Stimulated activated CD4-positive, alpha-beta T cell treated with anti-CD3 and anti-CD28 coated beads, TNF-alpha, amount 100 ng/mL, for 4 hours (primary cell): Measurements from ENCODE around the gene TDRD10.
"Not testable (repeated sequence)": the region's sequence is repeated elsewhere in the genome, so short reads cannot be mapped to it uniquely, and the experiment has no call there.

Source experiments
- DNase-seq, 3 experiments: peaks; one replicate each; pipeline ENCODE4 v3.0.0-alpha.2; 2020; ENCODE audit warnings: low read depth in 3 of 3

The TDRD10 gene

DNA sequence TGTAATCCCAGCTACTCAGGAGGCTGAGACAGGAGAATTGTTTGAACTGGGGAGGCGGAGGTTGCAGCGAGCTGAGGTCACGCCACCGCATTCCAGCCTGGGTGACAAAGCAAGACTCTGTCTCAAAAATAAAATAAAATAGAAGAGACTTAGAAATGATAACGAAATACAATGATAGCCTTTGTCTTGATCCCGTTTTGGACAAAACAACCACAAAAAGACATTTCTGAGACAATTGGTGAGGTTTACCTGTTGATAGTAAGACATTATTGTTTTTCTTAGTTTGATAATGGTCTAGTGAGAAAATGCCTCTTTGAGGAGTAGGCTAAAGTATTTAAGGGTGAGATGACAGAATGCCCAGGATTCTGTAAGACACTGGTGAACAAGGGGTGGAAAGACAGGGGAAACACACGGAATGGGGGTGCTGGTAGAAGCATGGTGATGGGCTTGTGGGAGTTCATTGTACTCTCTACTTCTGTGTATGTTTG is 12.1 kb downstream of the TDRD10 start:
- DNase-seq, result no peak

DNA sequence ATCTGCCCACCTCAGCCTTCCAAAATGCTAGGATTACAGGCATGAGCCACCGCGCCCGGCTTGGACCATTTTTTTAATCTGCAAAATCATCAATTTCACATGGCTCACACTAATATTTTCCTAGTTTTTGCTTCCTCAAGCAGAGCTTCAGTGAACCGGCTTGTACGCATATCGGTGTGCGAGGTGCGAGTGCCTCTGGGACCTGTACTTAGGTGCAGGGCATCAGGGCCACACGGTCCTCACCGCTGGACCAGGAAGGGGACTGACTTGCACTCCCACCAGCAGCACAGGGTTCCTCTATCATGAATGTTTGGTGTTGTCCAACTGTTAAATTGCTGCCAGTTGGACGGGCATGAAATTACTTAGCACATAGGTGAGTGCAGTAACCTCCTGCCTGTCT is 15.6 kb downstream of the TDRD10 start:
- DNase-seq, result no peak

DNA sequence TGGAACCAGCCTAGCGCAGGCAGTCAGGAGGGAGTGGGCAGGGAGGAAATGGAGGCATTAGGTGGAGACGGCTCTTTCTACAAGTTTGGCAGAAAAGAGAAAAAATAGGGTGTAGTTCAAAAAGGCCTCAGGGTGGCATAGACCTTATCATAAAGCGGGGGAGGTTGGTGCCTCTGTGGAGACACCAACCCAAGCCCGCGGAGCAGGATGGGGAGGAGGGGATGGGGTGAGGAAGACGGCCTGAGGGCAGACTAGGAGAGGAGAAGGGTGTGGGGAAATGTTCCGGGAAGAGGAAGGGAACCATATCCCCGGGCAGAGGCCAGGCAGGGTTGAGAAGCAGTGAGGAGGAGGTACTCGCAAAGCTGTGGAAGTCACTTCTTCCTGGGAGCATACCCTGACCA is 17.6 kb downstream of the TDRD10 start:
- no peak for DNase-seq

DNA sequence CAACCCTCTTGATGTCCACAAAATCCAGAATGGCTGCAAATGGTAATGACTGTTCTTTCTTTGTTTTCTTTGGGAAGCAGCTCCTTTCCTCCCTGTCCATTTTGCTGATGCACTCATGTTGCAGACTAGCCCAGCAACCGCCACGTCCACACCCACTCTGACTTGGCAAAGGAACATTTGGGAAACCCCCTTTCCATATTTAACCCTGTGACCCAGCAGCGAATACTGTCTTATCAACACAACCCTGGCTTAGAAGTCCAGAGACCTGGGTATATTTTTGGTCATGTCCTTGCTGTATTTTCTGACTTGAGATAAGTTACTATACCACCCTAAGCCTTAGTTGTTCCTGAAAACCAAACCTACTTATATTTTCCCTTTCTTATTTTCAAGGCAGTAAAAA is 18.3 kb downstream of the TDRD10 start:
- no peak for DNase-seq

DNA sequence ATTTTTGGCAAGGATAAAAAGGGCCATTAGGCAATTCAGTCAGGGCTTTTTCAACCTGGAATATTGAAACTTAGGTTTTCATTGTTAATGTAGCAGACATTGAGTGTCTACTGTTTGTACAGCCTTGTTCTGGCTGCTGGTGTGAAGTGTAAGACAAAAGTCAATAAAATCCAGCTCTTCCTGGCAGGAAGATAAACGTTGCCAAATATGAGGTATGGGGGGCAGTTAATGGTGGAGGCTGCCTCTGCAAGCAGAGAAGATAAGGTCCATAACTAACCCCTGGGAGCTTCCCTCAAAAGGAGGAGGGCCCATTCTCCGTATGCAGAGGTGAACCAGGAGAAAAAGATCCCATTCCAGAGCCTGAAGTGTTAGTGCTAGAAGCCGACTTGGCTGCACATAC is 19.7 kb downstream of the TDRD10 start:
- no peak for DNase-seq

DNA sequence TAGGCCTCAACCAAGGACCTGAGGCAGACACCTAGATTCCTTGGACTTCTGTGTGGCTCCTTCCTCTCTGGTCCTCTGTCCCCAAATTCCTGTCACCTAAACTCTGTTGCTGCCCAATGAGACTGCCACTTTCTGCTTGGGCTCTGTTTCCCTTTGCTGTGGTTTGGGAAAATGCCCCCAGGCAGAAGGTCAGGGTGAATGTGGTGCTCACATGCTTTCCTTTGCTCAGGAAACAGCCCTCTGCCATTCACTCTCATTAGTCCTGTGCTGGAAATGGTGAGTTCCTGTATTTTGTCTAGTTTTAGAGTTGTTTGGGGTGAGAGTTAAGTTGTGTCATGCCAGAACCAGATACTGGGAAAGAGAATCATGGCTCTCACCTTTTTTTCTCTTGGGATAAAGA is 22.9 kb downstream of the TDRD10 start:
- DNase-seq, result no peak

DNA sequence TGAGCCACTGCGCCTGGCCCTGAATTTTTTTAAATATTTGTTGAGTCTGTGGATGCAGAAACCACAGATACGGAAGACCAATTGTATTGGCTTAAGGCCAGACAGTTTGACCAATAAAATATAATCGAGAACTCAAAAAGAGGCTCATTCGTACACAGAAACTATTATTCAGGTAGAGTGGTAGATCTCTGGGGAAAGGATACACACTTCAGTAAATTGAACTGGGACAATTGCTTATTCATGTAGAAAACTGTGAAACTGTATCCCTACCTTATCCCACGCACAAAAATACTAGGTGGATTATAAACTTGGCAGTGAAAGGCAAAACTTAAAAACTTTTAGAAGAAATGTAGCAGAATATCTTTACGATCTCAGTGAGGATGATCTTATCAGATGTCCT is 25.2 kb downstream of the TDRD10 start:
- no peak for DNase-seq

DNA sequence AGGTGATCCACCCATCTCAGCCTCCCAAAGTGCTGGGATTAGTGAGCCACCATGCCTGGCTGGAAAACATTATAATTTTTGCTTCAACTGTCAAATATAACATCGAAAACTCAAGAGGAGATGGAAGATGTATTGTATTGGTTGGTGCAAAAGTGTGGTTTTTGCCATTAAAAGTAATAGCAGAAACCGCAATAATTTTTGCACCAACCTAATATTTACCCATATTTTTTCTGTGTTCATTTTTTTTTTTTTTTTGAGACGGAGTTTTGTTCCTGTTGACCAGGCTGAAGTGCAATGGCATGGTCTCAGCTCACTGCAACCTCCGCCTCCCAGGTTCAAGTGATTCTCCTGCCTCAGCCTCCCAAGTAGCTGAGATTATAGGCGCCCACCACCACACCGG is 27.3 kb downstream of the TDRD10 start:
- no peak for DNase-seq

DNA sequence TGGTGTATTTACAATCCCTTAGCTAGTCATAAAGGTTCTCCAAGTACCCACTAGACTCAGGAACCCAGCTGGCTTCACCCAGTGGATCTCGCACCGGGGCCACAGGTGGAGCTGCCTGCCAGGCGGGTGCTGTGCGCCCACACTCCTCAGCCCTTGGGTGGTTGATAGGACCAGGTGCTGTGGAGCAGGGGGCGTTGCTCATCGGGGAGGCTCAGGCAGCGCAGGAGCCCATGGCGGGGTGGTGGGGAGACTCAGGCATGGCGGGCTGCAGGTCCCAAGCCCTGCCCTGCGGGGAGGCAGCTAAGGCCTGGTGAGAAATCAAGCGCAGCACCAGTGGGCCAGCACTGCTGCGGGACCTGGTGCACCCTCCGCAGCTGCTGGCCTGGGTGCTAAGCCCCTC is 29.9 kb downstream of the TDRD10 start:
- DNase-seq, result not testable (repeated sequence)

DNA sequence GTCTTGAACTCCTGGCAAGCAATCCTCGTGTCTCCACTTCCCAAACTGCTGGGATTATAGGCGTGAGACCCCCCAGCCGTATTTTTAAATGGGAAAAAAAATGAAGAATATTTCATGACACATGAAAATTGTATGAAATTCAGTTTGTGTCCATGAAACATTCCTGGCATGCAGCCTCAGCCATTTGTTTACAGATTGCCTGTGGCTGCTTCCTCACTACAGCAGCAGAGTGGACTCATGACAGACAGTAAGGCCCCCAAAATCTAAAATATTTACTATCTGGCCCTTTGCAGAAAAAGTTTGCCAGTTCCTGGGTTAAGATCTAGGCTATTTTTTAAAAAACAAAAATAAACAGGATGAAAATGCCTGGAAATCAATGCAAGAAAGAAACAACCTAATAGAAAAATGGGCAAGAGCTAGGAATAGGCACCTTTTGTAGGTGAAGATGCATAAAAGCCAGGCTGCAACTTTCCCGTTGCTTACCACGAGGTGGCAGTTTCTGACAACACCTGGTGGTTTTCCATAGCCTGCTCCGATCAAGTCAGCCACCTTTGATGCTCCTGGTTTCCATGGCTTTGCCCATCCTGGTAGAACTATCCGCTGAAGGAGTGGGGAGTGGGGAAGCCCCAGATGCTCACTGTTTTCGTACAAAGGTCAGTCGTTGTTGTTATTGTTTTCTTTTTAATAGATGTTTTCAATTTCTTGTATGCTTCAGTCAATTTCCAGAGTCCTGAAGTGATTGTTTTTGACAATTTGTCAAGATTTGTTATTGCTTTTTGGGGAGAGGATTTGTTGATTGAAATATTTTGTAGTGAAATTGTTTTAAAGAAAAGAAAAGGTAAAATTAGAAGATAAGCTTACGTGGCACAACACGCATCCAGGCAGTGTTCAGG is 32.2 kb downstream of the TDRD10 start:
- DNase-seq, result no peak

DNA sequence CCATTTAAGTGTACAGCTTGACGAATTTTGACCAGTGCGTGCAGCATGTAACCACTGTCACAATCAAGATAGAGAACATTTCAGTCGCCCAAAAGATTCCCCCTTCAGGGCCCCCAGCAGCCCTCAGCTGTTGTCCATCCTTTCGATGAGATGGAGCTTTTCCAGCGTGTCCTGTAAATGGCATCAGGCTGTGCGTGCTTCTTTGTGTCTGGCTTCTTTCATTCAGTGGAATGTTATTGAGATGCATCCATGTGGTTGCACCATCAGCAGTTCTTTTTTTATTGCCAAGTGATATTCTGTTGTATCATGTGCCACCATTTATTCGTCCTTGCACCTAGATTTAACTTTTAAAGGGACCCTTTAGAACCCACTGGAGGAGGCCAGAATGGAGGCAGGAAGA is 34.6 kb downstream of the TDRD10 start:
- no peak for DNase-seq

DNA sequence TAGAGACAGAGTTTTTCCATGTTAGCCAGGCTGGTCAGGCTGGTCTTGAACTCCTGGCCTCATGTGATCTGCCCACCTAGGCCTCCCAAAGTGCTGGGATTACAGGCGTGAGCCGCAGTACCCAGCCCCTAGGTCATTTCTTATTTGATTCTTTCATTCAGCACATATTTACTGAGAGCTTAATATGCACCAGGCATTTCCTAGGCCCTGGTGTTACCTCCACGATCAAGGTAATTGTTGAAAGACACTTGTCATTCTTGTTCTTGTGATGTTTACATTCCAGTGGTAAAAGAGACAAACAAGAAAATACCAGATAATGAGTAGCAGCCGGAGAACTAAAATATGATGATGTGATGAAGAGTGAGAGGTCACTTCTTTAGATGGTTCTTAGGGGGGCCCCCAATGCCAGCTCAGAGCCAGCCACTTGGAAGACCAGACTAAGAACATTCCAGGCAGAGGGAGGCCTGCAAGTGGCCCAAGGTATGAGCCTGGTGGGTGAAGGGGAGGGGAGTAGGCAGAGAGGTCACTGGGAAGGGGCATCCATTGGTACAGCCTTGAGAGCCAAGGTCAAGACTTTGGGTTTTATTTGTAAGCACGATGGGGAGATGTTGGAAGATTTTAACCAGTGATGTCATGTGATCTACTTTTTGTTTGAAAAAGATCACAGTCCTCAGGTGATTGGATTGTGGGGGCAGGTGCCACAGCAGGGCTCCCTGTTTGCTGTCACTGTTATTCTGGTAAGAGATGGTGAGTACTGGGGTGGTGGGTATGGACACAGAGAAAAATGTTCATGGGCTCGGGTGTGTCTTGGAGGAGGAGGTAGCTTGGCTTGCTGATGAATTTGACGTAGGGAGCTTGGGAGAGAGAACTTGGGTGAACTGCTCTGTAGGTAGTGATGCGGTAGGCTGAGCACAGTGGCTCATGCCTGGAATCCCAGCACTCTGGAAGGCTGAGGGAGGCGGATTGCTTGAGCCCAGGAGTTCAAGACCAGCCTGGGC is 37.8 kb downstream of the TDRD10 start:
- no peak for DNase-seq

DNA sequence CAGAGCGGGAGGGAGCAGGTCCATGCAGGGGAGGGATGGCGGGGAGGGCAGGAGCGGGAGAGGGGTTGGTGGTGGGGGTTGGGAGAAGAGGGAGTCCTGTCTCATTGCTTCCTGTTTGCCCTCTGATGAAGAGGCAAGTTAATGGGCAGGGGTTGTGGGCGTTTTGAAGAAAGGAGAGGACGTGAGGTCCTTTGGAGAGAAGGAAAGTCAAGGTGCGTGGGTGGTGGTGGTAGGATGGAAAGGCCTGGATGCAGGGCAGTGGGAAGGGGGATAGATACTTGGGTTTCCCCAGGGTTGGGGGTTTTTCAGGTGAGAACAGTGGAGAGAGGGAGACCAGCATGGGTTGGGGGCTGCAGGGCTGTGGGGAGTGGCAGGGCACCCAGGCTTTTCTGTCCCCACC is 39.2 kb downstream of the TDRD10 start:
- no peak for DNase-seq

DNA sequence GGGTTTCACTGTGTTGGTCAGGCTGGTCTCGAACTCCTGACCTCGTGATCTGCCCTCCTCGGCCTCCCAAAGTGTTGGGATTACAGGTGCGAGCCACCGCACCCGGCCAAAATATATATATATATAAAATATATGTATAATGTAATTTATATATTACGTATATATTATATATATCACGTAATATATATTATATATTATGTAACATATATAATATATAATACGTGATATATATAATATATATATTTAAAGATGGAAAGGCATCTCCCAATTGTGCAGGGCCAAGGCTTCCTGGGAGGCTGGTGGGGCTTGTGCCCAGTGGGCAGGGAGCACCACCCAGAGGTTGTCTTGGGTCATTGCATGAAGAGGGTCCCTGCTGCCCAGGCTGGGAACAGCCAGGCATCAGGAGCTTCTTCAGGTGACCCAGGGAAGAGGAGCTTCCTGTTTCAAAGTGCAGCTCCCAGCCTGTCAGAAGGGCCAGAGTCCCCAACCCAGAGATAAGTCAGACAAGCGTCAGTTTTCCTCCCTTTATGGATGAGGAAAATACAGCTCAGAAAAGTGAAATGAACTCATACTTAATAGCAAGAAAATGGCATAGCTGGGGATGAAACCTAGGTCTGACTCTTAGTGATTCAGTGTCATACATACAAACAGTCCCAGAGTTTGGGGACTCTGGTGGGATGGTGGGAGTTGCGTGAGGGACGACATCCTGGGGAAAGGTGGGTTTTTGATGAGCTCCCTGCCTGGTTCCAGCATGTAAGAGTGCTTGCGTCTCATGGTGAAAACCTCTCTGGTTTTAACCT is 44.4 kb downstream of the TDRD10 start:
- no peak for DNase-seq

DNA sequence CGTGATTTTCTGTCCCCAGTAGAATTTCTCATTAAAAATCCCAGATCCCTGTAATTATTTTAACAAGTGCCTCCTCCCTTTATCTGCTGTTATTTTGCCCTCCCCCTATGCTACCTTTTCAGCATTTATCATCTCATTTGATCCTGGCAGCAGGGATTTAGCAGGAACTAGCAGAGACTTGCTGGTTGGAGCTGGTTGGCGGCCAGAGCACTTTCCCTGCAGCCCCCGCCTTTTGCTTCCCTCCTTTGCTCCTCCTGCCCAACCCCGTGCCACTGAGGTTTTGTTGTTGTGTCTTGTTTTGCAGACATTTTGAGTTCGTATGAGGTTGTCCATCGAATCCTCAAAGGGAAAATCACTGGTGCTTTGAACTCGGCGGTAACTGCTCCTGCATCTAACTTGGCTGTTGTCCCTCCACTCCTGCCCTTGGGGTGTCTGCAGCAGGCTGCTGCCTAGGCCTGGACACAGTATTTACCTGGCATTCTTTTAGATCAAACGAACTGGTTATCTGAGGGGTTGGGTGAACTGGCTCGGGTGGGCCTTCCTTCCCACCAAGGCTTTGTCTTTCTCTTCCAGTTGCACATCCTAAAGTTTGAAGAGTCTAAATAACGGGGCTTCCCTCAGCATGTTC is 45.2 kb downstream of the TDRD10 start:
- DNase-seq, result no peak

DNA sequence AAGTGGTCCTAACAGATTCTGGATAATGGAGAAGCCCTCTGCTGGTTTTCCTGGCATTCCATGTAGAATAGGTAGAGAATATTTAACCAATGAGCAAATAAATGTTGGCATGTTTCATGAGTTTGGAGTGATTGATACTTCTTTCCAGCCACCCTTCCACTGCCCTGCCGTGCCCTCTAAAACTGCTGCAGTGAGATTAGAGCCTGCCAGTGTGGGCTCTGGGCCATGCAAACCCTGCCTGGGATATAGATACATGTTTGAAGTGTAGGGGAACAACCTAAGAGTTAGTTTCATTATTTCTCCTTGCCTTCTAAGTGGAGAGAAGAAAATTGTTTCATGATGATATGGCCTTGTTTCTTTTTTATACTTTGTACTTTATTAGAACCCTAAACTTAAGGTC is 46.0 kb downstream of the TDRD10 start:
- no peak for DNase-seq

DNA sequence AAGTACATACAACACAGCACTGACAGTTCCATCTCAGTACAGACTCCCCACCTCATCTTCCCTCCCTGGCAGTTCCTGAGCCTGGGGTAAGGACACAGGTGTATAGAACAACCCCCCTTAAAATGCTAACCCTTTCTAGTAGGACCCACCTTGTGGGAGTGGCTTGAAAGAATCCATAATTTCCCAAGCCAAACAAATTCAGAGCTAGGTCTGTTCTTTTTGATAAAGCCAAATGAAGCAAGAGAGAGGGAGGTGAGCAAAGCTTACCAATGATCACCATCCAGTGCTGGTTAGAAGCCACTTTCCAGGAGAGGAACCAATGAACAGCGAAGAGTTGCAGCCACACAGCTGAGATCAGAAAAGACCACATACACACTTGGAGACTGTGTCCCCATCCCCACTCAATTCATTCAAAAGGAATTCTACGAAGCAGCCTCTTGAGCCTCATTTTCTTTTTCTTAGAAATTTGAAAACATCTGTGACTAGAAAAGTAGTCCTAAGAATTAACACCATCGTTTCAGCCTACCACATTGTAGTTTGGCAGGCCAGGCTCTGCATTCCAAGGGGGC is 47.3 kb downstream of the TDRD10 start:
- DNase-seq, result no peak

DNA sequence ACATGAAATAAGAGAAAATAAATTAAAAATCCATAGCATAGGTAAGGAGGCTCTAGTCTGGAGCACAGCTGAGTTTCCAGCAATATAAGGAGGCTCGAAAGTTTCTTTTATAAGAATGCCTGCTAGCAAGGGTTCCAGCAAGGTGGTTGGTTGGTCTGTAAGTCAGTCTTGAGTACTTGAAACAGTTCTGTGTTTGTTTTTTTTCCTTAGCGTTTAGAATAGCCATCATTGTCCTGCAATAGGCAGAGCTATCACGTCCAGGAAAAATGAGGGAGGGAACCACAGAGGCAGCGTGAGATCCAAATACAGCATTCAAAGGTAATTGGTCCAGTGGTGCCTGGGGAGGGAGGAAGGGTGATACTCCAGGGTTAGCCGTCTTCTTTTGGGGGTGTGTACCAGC is 48.1 kb downstream of the TDRD10 start:
- no peak for DNase-seq

DNA sequence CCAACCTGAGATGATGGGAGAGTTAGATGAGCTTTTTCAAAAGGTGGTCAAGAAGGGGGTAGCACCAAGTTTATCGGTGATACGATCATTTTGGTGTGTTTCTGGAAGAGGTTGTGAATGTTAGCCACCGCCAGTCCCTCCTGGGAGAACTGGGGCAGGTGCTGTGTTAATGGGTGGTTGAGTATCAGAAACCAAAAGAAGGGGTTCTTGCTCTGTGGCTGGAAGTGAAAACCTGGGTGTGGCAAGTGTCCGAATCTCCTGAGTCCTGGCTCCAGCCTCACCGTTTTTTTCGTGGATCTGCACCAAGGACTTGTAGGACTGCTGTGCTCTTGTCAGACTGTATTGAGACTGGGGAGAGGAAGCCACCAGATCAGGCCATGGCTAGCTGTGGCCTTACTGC is 48.6 kb downstream of the TDRD10 start:
- no peak for DNase-seq

DNA sequence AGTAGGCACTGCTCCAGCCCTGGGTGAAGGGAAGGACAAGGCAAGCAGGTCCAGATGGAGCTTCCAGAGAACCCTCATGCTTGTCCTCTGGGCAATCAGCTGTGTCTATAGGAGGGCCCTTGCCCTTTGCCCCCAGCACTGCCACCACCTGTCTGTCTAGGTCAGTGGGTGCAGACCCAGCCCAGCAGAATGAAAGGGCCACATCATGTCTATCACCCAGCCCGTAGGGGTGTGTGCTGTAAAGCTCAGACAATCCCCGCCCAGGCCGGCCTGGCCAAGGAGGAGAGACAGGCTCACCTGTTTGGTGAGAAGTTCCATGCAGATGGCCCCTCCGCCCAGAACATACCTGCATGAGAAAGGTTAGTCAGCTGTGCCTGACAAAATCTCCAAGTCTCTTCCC is 49.5 kb downstream of the TDRD10 start:
- DNase-seq, result no peak

DNA sequence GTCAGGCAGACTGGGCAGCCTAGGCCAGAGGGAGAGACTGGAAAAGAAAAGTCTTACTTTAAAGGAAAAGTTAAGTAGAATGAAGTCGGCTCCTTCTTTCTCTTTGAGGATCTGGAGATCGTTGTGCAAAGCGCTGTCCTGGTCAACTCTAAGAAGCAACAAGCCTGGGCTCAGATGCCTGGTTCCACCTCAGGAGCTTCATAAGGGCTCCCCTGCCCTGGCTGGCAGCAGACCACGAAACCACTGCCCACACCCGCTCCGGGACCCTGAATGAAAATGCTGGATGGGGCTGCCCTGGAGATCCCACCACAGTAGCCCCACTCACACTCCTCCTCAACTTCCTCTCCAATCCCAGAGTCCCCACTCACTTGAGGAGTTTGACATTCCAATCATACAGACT is 50.0 kb downstream of the TDRD10 start:
- no peak for DNase-seq
